GM18520 (cell line): ENCODE measurements around the gene UGT2B10.

ENCODE experiments used
- ATAC-seq: cut with Tn5 transposase; IDR thresholded peaks from one replicate; pipeline ENCODE4 v1.9.1; 2021; ENCODE audit not compliant: unreplicated experiment

Gene UGT2B10

DNA sequence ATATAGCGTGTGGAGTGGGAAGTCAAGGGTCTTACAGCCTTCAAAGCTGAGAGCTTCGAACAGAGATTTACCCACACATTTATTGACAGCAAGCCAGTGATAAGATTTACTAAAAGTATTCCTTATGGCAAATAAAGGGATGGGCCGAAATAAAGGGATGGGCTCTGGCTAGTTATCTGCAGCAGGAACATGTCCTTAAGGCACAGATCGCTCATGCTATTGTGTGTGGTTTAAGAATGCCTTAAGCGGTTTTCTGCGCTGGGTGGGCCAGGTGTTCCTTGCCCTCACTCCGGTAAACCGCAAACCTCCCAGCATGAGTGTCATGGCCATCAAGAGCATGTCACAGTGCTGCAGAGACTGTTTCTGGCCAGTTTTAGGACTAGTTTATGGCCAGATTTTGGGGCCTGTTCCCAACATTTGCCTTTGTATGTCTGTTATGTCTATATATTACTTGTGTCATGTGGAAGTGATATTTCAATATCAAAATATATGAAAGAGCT lies 53.5 kb downstream of the UGT2B10 start:
- no peak for ATAC-seq

DNA sequence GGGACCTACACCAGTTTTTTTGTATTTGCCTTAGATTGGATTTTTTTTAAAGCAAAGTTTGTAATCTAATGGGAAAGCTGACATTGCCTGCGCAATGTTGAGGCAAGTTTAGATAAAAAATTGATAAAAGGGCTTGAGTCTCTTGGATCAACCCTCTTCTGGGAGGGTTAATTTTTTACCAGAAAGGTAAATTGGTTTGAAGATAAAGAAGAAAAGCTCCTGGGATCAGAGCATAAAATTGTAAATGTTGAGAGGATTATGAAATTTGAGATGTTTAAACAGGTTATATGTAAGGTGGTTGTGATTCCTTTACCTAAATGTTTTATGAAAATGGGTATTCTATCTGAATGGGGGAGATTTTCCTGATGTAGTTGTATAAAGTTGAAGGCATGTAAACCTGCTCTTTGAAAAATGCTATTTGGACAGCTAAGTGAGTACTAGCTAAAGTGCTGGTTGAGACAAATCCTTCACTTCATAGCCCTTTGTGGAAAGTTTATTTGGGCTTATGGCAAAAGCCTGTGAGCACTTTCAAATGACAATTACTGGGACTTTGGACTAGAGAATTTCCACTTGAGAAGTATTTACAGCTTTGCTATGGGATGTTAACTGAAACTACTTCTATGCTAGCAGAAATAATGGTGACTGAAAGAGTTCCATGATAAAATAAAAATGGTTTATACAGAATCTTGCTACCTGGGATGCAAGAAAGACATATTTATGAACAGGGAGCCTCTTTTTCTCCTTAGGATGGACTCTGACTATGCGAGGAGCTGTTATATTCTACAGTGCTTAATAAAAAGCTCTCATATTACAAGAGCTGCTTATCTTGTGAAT lies 56.2 kb downstream of the UGT2B10 start:
- no peak for ATAC-seq

DNA sequence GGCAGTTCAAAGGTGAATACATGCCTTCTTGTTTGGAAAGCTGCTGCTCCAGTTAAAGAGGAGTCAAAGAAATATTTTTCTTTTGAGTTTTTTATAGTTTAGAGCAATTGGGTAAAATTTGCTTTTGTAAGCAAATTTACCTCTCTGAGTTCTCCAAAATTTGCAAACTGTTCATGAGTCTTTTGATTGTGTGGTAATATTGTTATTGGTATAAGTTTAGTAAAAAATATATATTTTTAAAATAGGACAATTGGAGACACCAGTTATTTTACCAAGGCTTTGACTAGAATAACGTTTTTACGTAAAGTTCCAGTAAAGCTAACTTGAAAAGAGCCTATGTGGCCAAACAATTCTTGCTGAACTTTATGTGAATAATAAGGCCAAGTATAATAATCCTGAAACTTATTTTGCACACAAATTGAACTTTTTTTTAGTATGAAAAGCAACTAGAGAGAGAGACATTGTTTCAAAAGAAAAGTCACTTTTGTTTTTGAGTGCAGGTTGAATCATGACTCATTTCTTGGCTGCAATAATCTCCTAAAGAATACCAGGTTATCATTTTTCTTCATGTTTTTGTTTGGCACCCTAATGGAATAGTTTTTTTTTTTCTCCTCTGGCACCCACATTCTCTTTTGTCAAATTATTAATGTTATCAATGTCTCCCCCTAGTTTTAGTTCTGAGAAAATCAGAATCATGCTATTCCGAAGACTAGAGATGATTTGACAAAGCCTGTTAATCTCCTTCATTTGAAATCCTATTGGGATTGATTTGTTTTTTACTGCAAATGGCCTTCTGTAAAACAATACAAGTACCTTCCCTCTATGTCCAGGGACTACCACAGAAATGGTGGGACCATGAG lies 57.1 kb downstream of the UGT2B10 start:
- no peak for ATAC-seq

DNA sequence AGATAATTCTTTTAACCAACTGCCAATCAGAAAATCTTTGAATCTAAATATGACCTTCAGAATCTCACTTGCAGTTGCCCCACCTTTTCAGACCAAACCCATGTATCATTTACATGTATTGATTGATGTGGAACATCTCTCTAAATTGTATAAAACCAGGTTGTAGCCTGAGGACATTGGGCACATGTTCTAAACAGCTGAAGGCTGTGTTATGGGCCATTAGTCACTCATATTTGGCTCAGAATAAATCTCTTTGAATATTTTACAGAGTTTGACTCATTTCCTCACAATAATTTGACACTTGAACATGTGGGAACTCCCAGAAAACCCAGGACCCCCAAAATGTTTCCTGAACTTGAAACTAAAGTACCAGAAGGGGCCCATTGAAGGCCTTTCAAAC lies 58.7 kb downstream of the UGT2B10 start:
- ATAC-seq = no peak

DNA sequence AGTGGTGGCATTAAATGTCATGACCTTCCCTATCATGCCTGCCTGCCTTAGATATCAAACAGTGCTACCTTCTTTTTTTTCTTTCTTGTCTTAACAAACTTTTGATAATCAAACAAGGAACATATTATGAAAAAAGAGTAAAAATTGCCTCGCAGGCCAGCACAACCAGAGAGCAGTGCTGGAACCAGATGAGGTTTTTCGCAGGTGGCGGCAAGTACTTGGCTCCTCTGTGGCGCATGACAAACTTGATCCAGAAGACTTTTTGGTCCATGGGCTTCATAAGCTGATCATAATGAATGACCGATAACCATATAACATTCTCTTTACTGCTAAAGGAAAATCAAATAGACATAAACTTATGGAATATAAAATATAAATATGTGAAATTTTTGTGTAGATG lies 61.8 kb downstream of the UGT2B10 start:
- ATAC-seq = no peak

DNA sequence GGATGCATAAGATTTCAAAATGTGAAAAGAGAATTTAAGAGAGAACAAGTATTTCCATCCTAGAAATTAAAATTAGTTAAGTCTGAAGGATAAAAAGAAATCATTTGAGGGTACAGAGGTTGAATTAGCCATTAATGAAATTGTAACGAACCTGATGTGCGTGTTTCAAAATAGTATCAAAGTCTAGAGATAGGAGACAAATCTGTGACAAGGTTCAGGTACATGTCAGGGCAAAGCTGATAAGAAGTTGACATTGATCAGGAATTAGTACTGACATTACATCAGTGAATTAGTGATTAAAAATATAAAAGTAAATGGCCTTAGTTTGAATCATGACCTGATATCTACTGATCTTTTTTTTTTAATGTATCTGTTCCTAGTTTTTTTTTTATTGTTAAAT lies 62.3 kb downstream of the UGT2B10 start:
- ATAC-seq = no peak
